ENCODE results near the gene SPOCK1. TPM values are rescaled to one million over a fixed set of nuclear protein-coding genes. Genes with fewer than 3 reads are reported as not detected.

Gene SPOCK1
- total and polyA plus RNA-seq, 9 of the 15 experiments (the other 6 are each of a cell fraction or from before 2014, with no cell fraction given), result 0.01 to 0.35 (median 0.04) TPM; not detected in 6

GRCh38 chr5:137264041-137264440, 235.1 kb downstream of the SPOCK1 start:
- no TSS peak for BruUV-seq (replicated peaks)
- no peak overlapping the region for H3K4me2 ChIP-seq (ENCODE audit: insufficient read depth, low read length)
- in situ Hi-C loops (cut with MboI), result no loop called here
- intact Hi-C loops (cut with micrococcal nuclease), result no loop called here
- no peaks in the 10 kb centered on the region for H3K4me1 ChIP-seq (replicated peaks in 1 of 2; ENCODE audit: control insufficient read depth in 2 of 2, insufficient read depth in 2 of 2, low read length in 2 of 2)
- H4K20me1 ChIP-seq (replicated peaks; ENCODE audit: control insufficient read depth, insufficient read depth, low read length), result no peaks in the 10 kb centered on the region
- WGBS (ENCODE audit: insufficient coverage, low coverage, missing lambda C conversion rate), result 6% methylated on average over 3 of the region's 3 CpGs
- H3K4me3 ChIP-seq, result no peak overlapping the region
- H3K27me3 ChIP-seq (ENCODE audit: control insufficient read depth in 2 of 2, insufficient read depth in 2 of 2, low read length in 2 of 2), result no peaks in the 10 kb centered on the region
- H2AFZ ChIP-seq (ENCODE audit: low read depth, low read length), result no peak overlapping the region
- H3K9me3 ChIP-seq (replicated peaks; ENCODE audit: control insufficient read depth, insufficient read depth, low read depth, low read length), result no peaks in the 10 kb centered on the region
- ChIA-PET POLR2A (interaction anchor here (0.6 kb wide), 1 partner anchor 9 kb away, joined by 3 read pairs; no protein-coding TSS in a partner anchor), CTCF (ENCODE audit: low intra/inter-chr PET ratio) (no interaction called here)
- no peak for FAIRE-seq
- no peak for DNase-seq (ENCODE audit: extremely low read depth in 1 of 4, low spot score in 3 of 4)
- no peak overlapping the region for H3K27ac ChIP-seq (ENCODE audit: extremely low read depth, low read depth, low read length)
- H3K9ac ChIP-seq (ENCODE audit: insufficient read depth in 1 of 2, low read depth in 2 of 2, low read length in 2 of 2), result no peak overlapping the region
- H3K79me2 ChIP-seq (ENCODE audit: control insufficient read depth, insufficient read depth, low read length), result no peaks in the 10 kb centered on the region
- H3K36me3 ChIP-seq (ENCODE audit: control insufficient read depth, insufficient read depth, low read length), result no peaks in the 10 kb centered on the region
- no peaks in the 10 kb centered on the region for H3K9me1 ChIP-seq (ENCODE audit: control insufficient read depth, insufficient read depth, low read length)
- no peak for ATAC-seq
- no peak for TF ChIP-seq CHD7 (IDR thresholded peaks at IDR 0.05; ENCODE audit: low read depth, low read length)
- TF ChIP-seq NCOA2 (IDR thresholded peaks at IDR 0.05; ENCODE audit: partially characterized antibody in 2 of 2), result no peak
- TF ChIP-seq ZNF133 (CRISPR knock-in tag; IDR thresholded peaks at IDR 0.05), result no peak
- no peak for TF ChIP-seq DIDO1 (tag; IDR thresholded peaks at IDR 0.05; ENCODE audit: low read depth)
- no peak for TF ChIP-seq HINFP (tag; conservative IDR thresholded peaks at IDR 0.05; ENCODE audit: low read depth)
- no peak for TF ChIP-seq HMGXB4 (CRISPR knock-in tag; IDR thresholded peaks at IDR 0.05)
